GM12873 (cell line): ENCODE measurements around the gene PNRC1.
A peak's percentile ranks its signal among the peaks of the same experiment; 100 is the strongest.

Source experiments
- CTCF ChIP-seq: IDR thresholded peaks from 2 replicates; pipeline ENCODE4 v1.5.1; 2012; ENCODE audit warnings: low read depth, mild to moderate bottlenecking, moderate library complexity, low read length, control low read depth; ENCODE audit not compliant: insufficient read depth; ENCODE audit errors: missing control alignments

PNRC1 gene

GRCh38 chr6:89079511-89080234 lies 878 bp upstream of the PNRC1 start:
- TF ChIP-seq CTCF, result no peak

- no peak for TF ChIP-seq CTCF
Observed at GRCh38 chr6:89081129-89081422, 525 bp downstream of the PNRC1 start.

- TF ChIP-seq CTCF, result peak; percentile 22
Observed at GRCh38 chr6:89081423-89082322, 1.1 kb downstream of the PNRC1 start.

- no peak for TF ChIP-seq CTCF
Observed at GRCh38 chr6:89082486-89082891, 1.9 kb downstream of the PNRC1 start.

DNA sequence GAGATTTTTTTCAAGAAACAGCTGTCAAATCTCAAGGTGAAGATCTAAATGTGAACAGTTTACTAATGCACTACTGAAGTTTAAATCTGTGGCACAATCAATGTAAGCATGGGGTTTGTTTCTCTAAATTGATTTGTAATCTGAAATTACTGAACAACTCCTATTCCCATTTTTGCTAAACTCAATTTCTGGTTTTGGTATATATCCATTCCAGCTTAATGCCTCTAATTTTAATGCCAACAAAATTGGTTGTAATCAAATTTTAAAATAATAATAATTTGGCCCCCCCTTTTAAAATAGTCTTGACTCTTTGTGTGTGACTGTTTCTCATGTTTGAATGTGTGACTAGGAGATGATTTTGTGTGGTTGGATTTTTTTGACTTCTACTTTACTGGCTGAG lies 4.0 kb downstream of the PNRC1 start:
- no peak for TF ChIP-seq CTCF

DNA sequence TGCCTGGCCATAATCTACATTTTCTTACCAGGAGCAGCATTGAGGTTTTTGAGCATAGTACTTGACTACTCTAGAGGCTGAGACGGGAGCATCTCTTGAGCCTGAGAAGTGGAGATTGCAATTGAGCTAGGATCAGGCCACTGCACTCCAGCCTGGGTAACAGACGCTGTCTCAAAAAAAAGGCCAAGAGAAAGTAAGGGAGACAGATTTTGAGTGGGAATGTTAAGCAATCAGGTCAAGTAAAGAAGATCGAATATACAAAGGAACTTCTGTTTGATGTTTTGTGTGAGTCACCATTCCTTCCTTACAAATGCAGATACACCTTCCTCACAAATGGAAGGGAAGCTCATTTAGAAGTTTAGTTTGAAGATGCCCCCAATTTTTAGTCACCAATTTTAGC lies 4.4 kb downstream of the PNRC1 start:
- no peak for TF ChIP-seq CTCF

GRCh38 chr6:89085409-89086205 lies 5.1 kb downstream of the PNRC1 start:
- no peak for TF ChIP-seq CTCF
